Non-pigmented ciliary epithelial cell (primary cell): ENCODE results near the gene SIDT2.
"Not testable (repeated sequence)": the region's sequence is repeated elsewhere in the genome, so short reads cannot be mapped to it uniquely, and the experiment has no call there.

Experiments
- DNase-seq: peaks from one replicate; pipeline ENCODE4 v3.0.0-alpha.2; 2010; ENCODE audit warnings: low read depth

SIDT2 gene

GRCh38 chr11:117172724-117173421 lies 5.7 kb upstream of the SIDT2 start:
- DNase-seq = no peak

- DNase-seq = no peak
Observed at GRCh38 chr11:117175104-117175503, 3.4 kb upstream of the SIDT2 start.

- no peak for DNase-seq
Observed at GRCh38 chr11:117175781-117176180, 2.8 kb upstream of the SIDT2 start.

- no peak for DNase-seq
Observed at GRCh38 chr11:117176186-117176585, 2.4 kb upstream of the SIDT2 start.

GRCh38 chr11:117177534-117178209 lies 871 bp upstream of the SIDT2 start:
- no peak for DNase-seq

GRCh38 chr11:117179048-117179999 lies 781 bp downstream of the SIDT2 start:
- DNase-seq = no peak

- no peak for DNase-seq
Observed at GRCh38 chr11:117180020-117180419, 1.5 kb downstream of the SIDT2 start.

GRCh38 chr11:117180661-117181585 lies 2.4 kb downstream of the SIDT2 start:
- no peak for DNase-seq

- DNase-seq = no peak
Observed at GRCh38 chr11:117181586-117182550, 3.3 kb downstream of the SIDT2 start.

GRCh38 chr11:117182551-117182935 lies 4.0 kb downstream of the SIDT2 start:
- DNase-seq = no peak

GRCh38 chr11:117183178-117183577 lies 4.6 kb downstream of the SIDT2 start:
- DNase-seq = not testable (repeated sequence)

- no peak for DNase-seq
Observed at GRCh38 chr11:117183724-117184349, 5.3 kb downstream of the SIDT2 start.

GRCh38 chr11:117185736-117186430 lies 7.3 kb downstream of the SIDT2 start:
- no peak for DNase-seq

GRCh38 chr11:117186431-117186761 lies 7.9 kb downstream of the SIDT2 start:
- no peak for DNase-seq

GRCh38 chr11:117187007-117187406 lies 8.5 kb downstream of the SIDT2 start:
- no peak for DNase-seq

GRCh38 chr11:117187428-117187798 lies 8.9 kb downstream of the SIDT2 start:
- no peak for DNase-seq

GRCh38 chr11:117187799-117188481 lies 9.4 kb downstream of the SIDT2 start:
- DNase-seq = no peak

- DNase-seq = no peak
Observed at GRCh38 chr11:117188620-117189081, 10.1 kb downstream of the SIDT2 start.
